Endodermal cell (in vitro differentiated cells): ENCODE measurements around the gene ARHGAP35. TPM values are rescaled to one million over a fixed set of nuclear protein-coding genes. Genes with fewer than 3 reads are reported as not detected.

Source experiments
- DNase-seq: peaks from one replicate; pipeline ENCODE4 v3.0.0-alpha.2; 2017
- H3K27ac ChIP-seq: 2 replicates; pipeline ENCODE4 v1.5.1; 2013; ENCODE audit warnings: mild to moderate bottlenecking, low read depth, low read length, moderate library complexity
- H3K27me3 ChIP-seq: 2 replicates; pipeline ENCODE4 v1.6.1; 2013; ENCODE audit warnings: mild to moderate bottlenecking, low read length, moderate library complexity; ENCODE audit not compliant: insufficient read depth, control insufficient read depth, poor library complexity, severe bottlenecking
- H3K36me3 ChIP-seq: 2 replicates; pipeline ENCODE4 v1.7.0; 2013; ENCODE audit warnings: mild to moderate bottlenecking, low read length, moderate library complexity; ENCODE audit not compliant: control insufficient read depth, insufficient read depth
- H3K4me1 ChIP-seq: one replicate; pipeline ENCODE4 v1.7.0; 2013; ENCODE audit warnings: low read length; ENCODE audit not compliant: control insufficient read depth, insufficient read depth
- H3K4me3 ChIP-seq: 2 replicates; pipeline ENCODE4 v1.5.1; 2013; ENCODE audit warnings: mild to moderate bottlenecking, low read length, moderate library complexity
- H3K9ac ChIP-seq: 2 replicates; pipeline ENCODE4 v1.6.1; 2013; ENCODE audit warnings: mild to moderate bottlenecking, low read length, moderate library complexity; ENCODE audit not compliant: poor library complexity, severe bottlenecking; ENCODE audit errors: extremely low read depth
- H3K9me3 ChIP-seq: 2 replicates; pipeline ENCODE4 v1.6.1; 2013; ENCODE audit warnings: mild to moderate bottlenecking, low read length, moderate library complexity; ENCODE audit not compliant: control insufficient read depth
- H3K27ac Mint-ChIP-seq: 2 replicates; pipeline ENCODE4 v1.8.0; 2020; ENCODE audit warnings: mixed read lengths
- H3K27me3 Mint-ChIP-seq: 2 replicates; pipeline ENCODE4 v1.8.0; 2021; ENCODE audit warnings: mild to moderate bottlenecking, mixed read lengths; ENCODE audit not compliant: insufficient read depth
- H3K36me3 Mint-ChIP-seq: 2 replicates; pipeline ENCODE4 v1.8.0; 2020; ENCODE audit warnings: low read depth, mixed read lengths
- H3K4me1 Mint-ChIP-seq: 2 replicates; pipeline ENCODE4 v1.8.0; 2020; ENCODE audit warnings: mixed read lengths
- H3K4me3 Mint-ChIP-seq: 2 replicates; pipeline ENCODE4 v1.8.0; 2020; ENCODE audit warnings: mild to moderate bottlenecking, moderate library complexity, mixed read lengths
- H3K9me3 Mint-ChIP-seq: 2 replicates; pipeline ENCODE4 v1.8.0; 2020; ENCODE audit warnings: mild to moderate bottlenecking, mixed read lengths
- CTCF ChIP-seq: fragments of 200-600 bp; sonication (generic); conservative IDR thresholded peaks from 2 replicates; pipeline ENCODE4 v1.5.0; 2021; ENCODE audit warnings: antibody characterized with exemption, mild to moderate bottlenecking
- WGBS, 2 experiments: methylation state at CpG; one replicate each; pipeline versions ENCODE4 v1.1.5 to v1.1.7; 2013; ENCODE audit warnings: missing lambda C conversion rate in 2 of 2, mixed read lengths in 1 of 2; ENCODE audit not compliant: insufficient coverage in 1 of 2, insufficient read length in 1 of 2; 5-methylcytosine and 5-hydroxymethylcytosine counted together
- total RNA-seq, 2 donors: library from RNA; stranded (reverse); fragmentation: NEBNext Ultra II Directional in 1 of 2; extraction: Animal tissue kit (Norgen Biotek cat#: 25700) in 1 of 2; gene quantifications; 2 replicates in 1 of 2; 3 replicates in 1 of 2; pipeline ENCODE4 v1.2.1, GENCODE V29; 2021

Gene ARHGAP35
- total RNA-seq, 2 donors from 2014 or later, result 41.4 to 41.6 TPM

- 96% methylated on average over 8 to 12 of the region's 12 CpGs for WGBS, 2 experiments
- no peak overlapping the region for H3K4me3 ChIP-seq
- H3K36me3 ChIP-seq, result peaks cover 67% of the 10 kb centered on the region
- no peak overlapping the region for H3K27ac ChIP-seq
- H3K9ac ChIP-seq, result no peak overlapping the region
- Mint-ChIP-seq H3K36me3 (peaks cover 49% of the 10 kb centered on the region), H3K27ac (no peak overlapping the region), H3K27me3 (peaks cover 2% of the 10 kb centered on the region), H3K4me3 (no peak overlapping the region), H3K9me3 (no peaks in the 10 kb centered on the region), H3K4me1 (no peaks in the 10 kb centered on the region)
- DNase-seq, result peak; percentile 48
- H3K27me3 ChIP-seq, result no peaks in the 10 kb centered on the region
- H3K4me1 ChIP-seq, result no peaks in the 10 kb centered on the region
- TF ChIP-seq CTCF, result no peak
- no peaks in the 10 kb centered on the region for H3K9me3 ChIP-seq
Measured at GRCh38 chr19:46841458-46842083, 19.2 kb upstream of the ARHGAP35 start.

- H3K27me3 ChIP-seq, result no peaks in the 10 kb centered on the region
Measured at GRCh38 chr19:46842791-46843190, 18.0 kb upstream of the ARHGAP35 start.

GRCh38 chr19:46844067-46844489, 16.7 kb upstream of the ARHGAP35 start:
- H3K27me3 ChIP-seq, result no peaks in the 10 kb centered on the region
- Mint-ChIP-seq H3K27me3 (no peaks in the 10 kb centered on the region), H3K4me3 (no peak overlapping the region), H3K36me3 (peaks cover 44% of the 10 kb centered on the region), H3K4me1 (peaks cover under 1% of the 10 kb centered on the region), H3K9me3 (no peaks in the 10 kb centered on the region), H3K27ac (peak overlapping the region; percentile 33)
- H3K9me3 ChIP-seq, result no peaks in the 10 kb centered on the region
- no peak overlapping the region for H3K9ac ChIP-seq
- WGBS, 2 experiments, result 87% methylated on average over 8 to 9 of the region's 9 CpGs
- no peak overlapping the region for H3K4me3 ChIP-seq
- TF ChIP-seq CTCF, result no peak
- H3K27ac ChIP-seq, result no peak overlapping the region
- no peaks in the 10 kb centered on the region for H3K4me1 ChIP-seq
- H3K36me3 ChIP-seq, result peaks cover 67% of the 10 kb centered on the region
- no peak for DNase-seq

More at GRCh38 chr19:46842791-46843190, 18.0 kb upstream of the ARHGAP35 start:
- H3K9ac ChIP-seq, result no peak overlapping the region
- H3K36me3 ChIP-seq, result peaks cover 67% of the 10 kb centered on the region
- TF ChIP-seq CTCF, result no peak
- H3K4me3 ChIP-seq, result no peak overlapping the region
- Mint-ChIP-seq H3K4me3 (no peak overlapping the region), H3K9me3 (no peaks in the 10 kb centered on the region), H3K4me1 (no peaks in the 10 kb centered on the region), H3K36me3 (peaks cover 49% of the 10 kb centered on the region), H3K27me3 (no peaks in the 10 kb centered on the region), H3K27ac (no peak overlapping the region)
- H3K27ac ChIP-seq, result no peak overlapping the region
- no peaks in the 10 kb centered on the region for H3K4me1 ChIP-seq
- H3K9me3 ChIP-seq, result no peaks in the 10 kb centered on the region
- WGBS, 2 experiments, result 93 to 95% methylated on average over 11 of the region's 11 CpGs
- DNase-seq, result no peak
